Stimulated activated CD8-positive, alpha-beta memory T cell treated with anti-CD3 and anti-CD28 coated beads, Interleukin-2, amount 100 ng/mL, for 48 hours (primary cell): ENCODE data around the gene FXYD6.

Source experiments
- DNase-seq, 2 donors: peaks; one replicate each; pipeline ENCODE4 v3.0.0-alpha.2; 2020; ENCODE audit warnings: low read depth in 2 of 2

FXYD6 gene

GRCh38 chr11:117794135-117794534, 82.3 kb downstream of the FXYD6 start:
- DNase-seq: no peak

- no peak for DNase-seq
Measured at GRCh38 chr11:117793583-117793982, 82.9 kb downstream of the FXYD6 start.

- DNase-seq: no peak
Measured at GRCh38 chr11:117792992-117793391, 83.5 kb downstream of the FXYD6 start.

- no peak for DNase-seq
Measured at GRCh38 chr11:117792241-117792640, 84.2 kb downstream of the FXYD6 start.

- no peak for DNase-seq
Measured at GRCh38 chr11:117790279-117790678, 86.2 kb downstream of the FXYD6 start.

GRCh38 chr11:117789241-117789640, 87.2 kb downstream of the FXYD6 start:
- DNase-seq: no peak
